Neural crest cell (in vitro differentiated cells): ENCODE measurements around the gene PLXDC2. TPM values are rescaled to one million over a fixed set of nuclear protein-coding genes. Genes with fewer than 3 reads are reported as not detected.

Experiments
- DNase-seq: peaks from one replicate; pipeline ENCODE4 v3.0.0; 2021; ENCODE audit warnings: low read depth, mixed read lengths, low spot score
- H3K27ac Mint-ChIP-seq: one replicate; pipeline ENCODE4 v1.8.0; 2021; ENCODE audit warnings: mild to moderate bottlenecking, mixed read lengths; ENCODE audit not compliant: unreplicated experiment
- H3K27me3 Mint-ChIP-seq: 2 replicates; pipeline ENCODE4 v1.8.0; 2021; ENCODE audit warnings: low read depth, mild to moderate bottlenecking, mixed read lengths
- H3K36me3 Mint-ChIP-seq: 2 replicates; pipeline ENCODE4 v1.8.0; 2021; ENCODE audit warnings: low read depth, mild to moderate bottlenecking, mixed read lengths
- H3K4me1 Mint-ChIP-seq: 2 replicates; pipeline ENCODE4 v1.8.0; 2021; ENCODE audit warnings: mixed read lengths
- H3K4me3 Mint-ChIP-seq: one replicate; pipeline ENCODE4 v1.8.0; 2021; ENCODE audit warnings: mild to moderate bottlenecking, mixed read lengths
- H3K9me3 Mint-ChIP-seq: 2 replicates; pipeline ENCODE4 v1.8.0; 2021; ENCODE audit warnings: mixed read lengths
- CTCF ChIP-seq: fragments of 200-600 bp; sonication (generic); conservative IDR thresholded peaks from 2 replicates; pipeline ENCODE4 v1.5.0; 2021; ENCODE audit warnings: antibody characterized with exemption, mild to moderate bottlenecking
- total RNA-seq: library from RNA; stranded (reverse); gene quantifications from 2 replicates; pipeline ENCODE4 v1.2.1, GENCODE V29; 2021

PLXDC2 gene
- total RNA-seq, 1 donor from 2014 or later = 4.0 TPM

GRCh38 chr10:20004087-20004523 is 187.9 kb downstream of the PLXDC2 start:
- Mint-ChIP-seq H3K4me1 (peaks cover 6% of the 10 kb centered on the region), H3K27ac (no peak overlapping the region), H3K27me3 (no peaks in the 10 kb centered on the region), H3K4me3 (no peak overlapping the region), H3K36me3 (no peaks in the 10 kb centered on the region), H3K9me3 (no peaks in the 10 kb centered on the region)
- no peak for DNase-seq
- no peak for TF ChIP-seq CTCF

- Mint-ChIP-seq H3K9me3 (no peaks in the 10 kb centered on the region), H3K36me3 (no peaks in the 10 kb centered on the region), H3K4me3 (no peak overlapping the region), H3K4me1 (peaks cover 6% of the 10 kb centered on the region), H3K27me3 (no peaks in the 10 kb centered on the region), H3K27ac (no peak overlapping the region)
- no peak for TF ChIP-seq CTCF
- no peak for DNase-seq
Measured at GRCh38 chr10:20005638-20006037, 189.4 kb downstream of the PLXDC2 start.

- Mint-ChIP-seq H3K4me1 (peaks cover 6% of the 10 kb centered on the region), H3K4me3 (no peak overlapping the region), H3K27ac (no peak overlapping the region), H3K27me3 (no peaks in the 10 kb centered on the region), H3K9me3 (no peaks in the 10 kb centered on the region), H3K36me3 (no peaks in the 10 kb centered on the region)
- no peak for TF ChIP-seq CTCF
- no peak for DNase-seq
Measured at GRCh38 chr10:20006169-20006870, 190.1 kb downstream of the PLXDC2 start.

GRCh38 chr10:20007426-20007825 is 191.2 kb downstream of the PLXDC2 start:
- no peak for TF ChIP-seq CTCF
- H3K4me1 Mint-ChIP-seq = peaks cover 6% of the 10 kb centered on the region
- no peak for DNase-seq
- H3K27me3 Mint-ChIP-seq = no peaks in the 10 kb centered on the region
- no peak overlapping the region for H3K27ac Mint-ChIP-seq
- H3K36me3 Mint-ChIP-seq = no peaks in the 10 kb centered on the region
- no peaks in the 10 kb centered on the region for H3K9me3 Mint-ChIP-seq
- no peak overlapping the region for H3K4me3 Mint-ChIP-seq

GRCh38 chr10:20013991-20014750 is 197.9 kb downstream of the PLXDC2 start:
- H3K27me3 Mint-ChIP-seq = no peaks in the 10 kb centered on the region

More at GRCh38 chr10:20013991-20014750, 197.9 kb downstream of the PLXDC2 start:
- H3K36me3 Mint-ChIP-seq = no peaks in the 10 kb centered on the region
- H3K27ac Mint-ChIP-seq = no peak overlapping the region
- no peak overlapping the region for H3K4me3 Mint-ChIP-seq
- H3K9me3 Mint-ChIP-seq = no peaks in the 10 kb centered on the region
- no peak for DNase-seq
- TF ChIP-seq CTCF = no peak
- no peaks in the 10 kb centered on the region for H3K4me1 Mint-ChIP-seq
